Dendritic cell treated with granulocyte-macrophage colony-stimulating factor and Interleukin-4, amounts not matched to agents 40 ng/mL and 50 ng/mL, for 4 days (primary cell): Measurements from ENCODE around the gene ANKRD12.

Experiments
- H3K27ac Mint-ChIP-seq: one replicate; pipeline ENCODE4 v1.8.0; 2022; ENCODE audit warnings: mild to moderate bottlenecking, mixed read lengths
- H3K27me3 Mint-ChIP-seq: one replicate; pipeline ENCODE4 v1.8.0; 2022; ENCODE audit warnings: mild to moderate bottlenecking, mixed read lengths
- H3K36me3 Mint-ChIP-seq: one replicate; pipeline ENCODE4 v1.8.0; 2022; ENCODE audit warnings: low read depth, mixed read lengths
- H3K4me1 Mint-ChIP-seq: one replicate; pipeline ENCODE4 v1.8.0; 2022; ENCODE audit warnings: low read depth, mixed read lengths
- H3K4me3 Mint-ChIP-seq: one replicate; pipeline ENCODE4 v1.8.0; 2022; ENCODE audit warnings: mild to moderate bottlenecking, moderate library complexity, mixed read lengths
- H3K9me3 Mint-ChIP-seq: one replicate; pipeline ENCODE4 v1.8.0; 2022; ENCODE audit warnings: mixed read lengths
- intact Hi-C: fragments of 100-400 bp; cut with micrococcal nuclease; formaldehyde crosslinking; loops from one replicate; pipeline ENCODE4 v1.15.0; 2022

Gene ANKRD12

GRCh38 chr18:9189491-9189890 is 52.9 kb downstream of the ANKRD12 start:
- Mint-ChIP-seq H3K36me3 (peaks cover 89% of the 10 kb centered on the region), H3K9me3 (no peaks in the 10 kb centered on the region), H3K4me3 (no peak overlapping the region), H3K27ac (no peak overlapping the region), H3K27me3 (no peaks in the 10 kb centered on the region), H3K4me1 (peaks cover 18% of the 10 kb centered on the region)
- intact Hi-C loops, result loop anchor here (5.0 kb wide), 1 partner anchor 37 kb away; no protein-coding TSS in a partner anchor

GRCh38 chr18:9191658-9192256 is 55.2 kb downstream of the ANKRD12 start:
- H3K27me3 Mint-ChIP-seq, result no peaks in the 10 kb centered on the region
- H3K4me1 Mint-ChIP-seq, result peaks cover 5% of the 10 kb centered on the region
- H3K4me3 Mint-ChIP-seq, result no peak overlapping the region
- H3K27ac Mint-ChIP-seq, result no peak overlapping the region
- intact Hi-C loops, result no loop called here
- no peaks in the 10 kb centered on the region for H3K9me3 Mint-ChIP-seq
- H3K36me3 Mint-ChIP-seq, result peaks cover 91% of the 10 kb centered on the region

GRCh38 chr18:9193031-9193430 is 56.5 kb downstream of the ANKRD12 start:
- Mint-ChIP-seq H3K27ac (peak overlapping the region; percentile 55), H3K4me1 (peaks cover 5% of the 10 kb centered on the region), H3K27me3 (no peaks in the 10 kb centered on the region), H3K9me3 (no peaks in the 10 kb centered on the region), H3K4me3 (no peak overlapping the region), H3K36me3 (peaks cover 97% of the 10 kb centered on the region)
- intact Hi-C loops, result no loop called here

- no peak overlapping the region for H3K4me3 Mint-ChIP-seq
- peaks cover 95% of the 10 kb centered on the region for H3K36me3 Mint-ChIP-seq
- H3K4me1 Mint-ChIP-seq, result peaks cover 3% of the 10 kb centered on the region
- H3K9me3 Mint-ChIP-seq, result no peaks in the 10 kb centered on the region
- no peak overlapping the region for H3K27ac Mint-ChIP-seq
- H3K27me3 Mint-ChIP-seq, result no peaks in the 10 kb centered on the region
- intact Hi-C loops, result no loop called here
Observed at GRCh38 chr18:9196568-9196967, 60.0 kb downstream of the ANKRD12 start.

- Mint-ChIP-seq H3K4me3 (no peak overlapping the region), H3K9me3 (no peaks in the 10 kb centered on the region), H3K4me1 (no peaks in the 10 kb centered on the region), H3K27ac (no peak overlapping the region), H3K36me3 (peaks cover 82% of the 10 kb centered on the region), H3K27me3 (no peaks in the 10 kb centered on the region)
- intact Hi-C loops, result no loop called here
Observed at GRCh38 chr18:9199681-9200080, 63.1 kb downstream of the ANKRD12 start.

GRCh38 chr18:9201224-9201623 is 64.6 kb downstream of the ANKRD12 start:
- Mint-ChIP-seq H3K27ac (peak overlapping the region; percentile 34), H3K9me3 (no peaks in the 10 kb centered on the region), H3K36me3 (peaks cover 69% of the 10 kb centered on the region), H3K4me3 (no peak overlapping the region), H3K4me1 (no peaks in the 10 kb centered on the region), H3K27me3 (no peaks in the 10 kb centered on the region)
- intact Hi-C loops, result no loop called here

- Mint-ChIP-seq H3K9me3 (no peaks in the 10 kb centered on the region), H3K36me3 (peaks cover 42% of the 10 kb centered on the region), H3K4me3 (no peak overlapping the region), H3K27me3 (no peaks in the 10 kb centered on the region), H3K4me1 (peaks cover 7% of the 10 kb centered on the region), H3K27ac (no peak overlapping the region)
- intact Hi-C loops, result loop anchor here (1.0 kb wide), 1 partner anchor 7 kb away; no protein-coding TSS in a partner anchor
Observed at GRCh38 chr18:9204659-9205058, 68.1 kb downstream of the ANKRD12 start.

GRCh38 chr18:9206421-9206820 is 69.8 kb downstream of the ANKRD12 start:
- H3K36me3 Mint-ChIP-seq, result peaks cover 34% of the 10 kb centered on the region
- intact Hi-C loops, result no loop called here
- H3K9me3 Mint-ChIP-seq, result no peaks in the 10 kb centered on the region
- no peak overlapping the region for H3K27ac Mint-ChIP-seq
- no peak overlapping the region for H3K4me3 Mint-ChIP-seq
- no peaks in the 10 kb centered on the region for H3K27me3 Mint-ChIP-seq
- peaks cover 7% of the 10 kb centered on the region for H3K4me1 Mint-ChIP-seq

GRCh38 chr18:9209279-9209678 is 72.7 kb downstream of the ANKRD12 start:
- no peak overlapping the region for H3K27ac Mint-ChIP-seq
- H3K27me3 Mint-ChIP-seq, result no peaks in the 10 kb centered on the region
- peaks cover 7% of the 10 kb centered on the region for H3K4me1 Mint-ChIP-seq
- H3K36me3 Mint-ChIP-seq, result peaks cover 43% of the 10 kb centered on the region
- no peaks in the 10 kb centered on the region for H3K9me3 Mint-ChIP-seq
- intact Hi-C loops, result no loop called here
- no peak overlapping the region for H3K4me3 Mint-ChIP-seq

- peaks cover 7% of the 10 kb centered on the region for H3K4me1 Mint-ChIP-seq
- peaks cover 53% of the 10 kb centered on the region for H3K36me3 Mint-ChIP-seq
- no peak overlapping the region for H3K4me3 Mint-ChIP-seq
- no peaks in the 10 kb centered on the region for H3K9me3 Mint-ChIP-seq
- intact Hi-C loops, result no loop called here
- no peak overlapping the region for H3K27ac Mint-ChIP-seq
- H3K27me3 Mint-ChIP-seq, result no peaks in the 10 kb centered on the region
Observed at GRCh38 chr18:9210966-9211365, 74.4 kb downstream of the ANKRD12 start.

- H3K27me3 Mint-ChIP-seq, result no peaks in the 10 kb centered on the region
- no peaks in the 10 kb centered on the region for H3K9me3 Mint-ChIP-seq
- intact Hi-C loops, result no loop called here
- no peak overlapping the region for H3K27ac Mint-ChIP-seq
- H3K4me3 Mint-ChIP-seq, result no peak overlapping the region
- H3K4me1 Mint-ChIP-seq, result peaks cover 7% of the 10 kb centered on the region
- peaks cover 63% of the 10 kb centered on the region for H3K36me3 Mint-ChIP-seq
Observed at GRCh38 chr18:9211955-9212354, 75.4 kb downstream of the ANKRD12 start.

GRCh38 chr18:9215221-9215933 is 78.8 kb downstream of the ANKRD12 start:
- intact Hi-C loops, result no loop called here
- Mint-ChIP-seq H3K9me3 (no peaks in the 10 kb centered on the region), H3K4me3 (no peak overlapping the region), H3K4me1 (no peaks in the 10 kb centered on the region), H3K27me3 (no peaks in the 10 kb centered on the region), H3K27ac (no peak overlapping the region), H3K36me3 (peaks cover 89% of the 10 kb centered on the region)

GRCh38 chr18:9216459-9216858 is 79.9 kb downstream of the ANKRD12 start:
- Mint-ChIP-seq H3K4me3 (no peak overlapping the region), H3K27me3 (no peaks in the 10 kb centered on the region), H3K36me3 (peaks cover 94% of the 10 kb centered on the region), H3K4me1 (no peaks in the 10 kb centered on the region), H3K27ac (no peak overlapping the region), H3K9me3 (no peaks in the 10 kb centered on the region)
- intact Hi-C loops, result no loop called here

GRCh38 chr18:9217743-9218451 is 81.3 kb downstream of the ANKRD12 start:
- peaks cover 95% of the 10 kb centered on the region for H3K36me3 Mint-ChIP-seq

More at GRCh38 chr18:9217743-9218451, 81.3 kb downstream of the ANKRD12 start:
- no peaks in the 10 kb centered on the region for H3K27me3 Mint-ChIP-seq
- no peaks in the 10 kb centered on the region for H3K4me1 Mint-ChIP-seq
- H3K27ac Mint-ChIP-seq, result no peak overlapping the region
- no peaks in the 10 kb centered on the region for H3K9me3 Mint-ChIP-seq
- no peak overlapping the region for H3K4me3 Mint-ChIP-seq
- intact Hi-C loops, result no loop called here
